ENCODE measurements around the gene CRADD.

DNA sequence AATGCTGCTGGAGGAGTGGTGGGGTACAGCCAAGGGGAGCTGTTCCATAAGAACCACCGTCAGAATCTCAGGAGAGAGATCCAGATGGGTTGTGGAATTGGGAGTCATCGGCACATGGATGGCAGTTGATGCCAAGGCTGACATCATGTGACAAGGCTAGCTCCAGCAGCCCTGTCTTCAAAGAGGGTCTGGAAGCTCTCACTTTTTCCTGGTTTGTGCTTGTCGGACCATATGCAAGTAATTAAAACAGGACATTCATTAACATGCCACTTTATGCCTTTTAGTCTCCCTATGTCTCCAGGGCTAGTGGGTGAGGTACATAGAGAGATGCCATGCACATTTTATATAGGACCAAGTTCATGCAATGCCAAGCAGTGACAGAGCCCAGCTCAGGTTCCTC lies 211.8 kb downstream of the CRADD start:
- no peak for TF ChIP-seq EZH2 (IDR thresholded peaks at IDR 0.05; ENCODE audit: borderline replicate concordance, low read length)
- TF ChIP-seq, protein P1, sequence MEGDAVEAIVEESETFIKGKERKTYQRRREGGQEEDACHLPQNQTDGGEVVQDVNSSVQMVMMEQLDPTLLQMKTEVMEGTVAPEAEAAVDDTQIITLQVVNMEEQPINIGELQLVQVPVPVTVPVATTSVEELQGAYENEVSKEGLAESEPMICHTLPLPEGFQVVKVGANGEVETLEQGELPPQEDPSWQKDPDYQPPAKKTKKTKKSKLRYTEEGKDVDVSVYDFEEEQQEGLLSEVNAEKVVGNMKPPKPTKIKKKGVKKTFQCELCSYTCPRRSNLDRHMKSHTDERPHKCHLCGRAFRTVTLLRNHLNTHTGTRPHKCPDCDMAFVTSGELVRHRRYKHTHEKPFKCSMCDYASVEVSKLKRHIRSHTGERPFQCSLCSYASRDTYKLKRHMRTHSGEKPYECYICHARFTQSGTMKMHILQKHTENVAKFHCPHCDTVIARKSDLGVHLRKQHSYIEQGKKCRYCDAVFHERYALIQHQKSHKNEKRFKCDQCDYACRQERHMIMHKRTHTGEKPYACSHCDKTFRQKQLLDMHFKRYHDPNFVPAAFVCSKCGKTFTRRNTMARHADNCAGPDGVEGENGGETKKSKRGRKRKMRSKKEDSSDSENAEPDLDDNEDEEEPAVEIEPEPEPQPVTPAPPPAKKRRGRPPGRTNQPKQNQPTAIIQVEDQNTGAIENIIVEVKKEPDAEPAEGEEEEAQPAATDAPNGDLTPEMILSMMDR (conservative IDR thresholded peaks at IDR 0.05 in 1 of 2, IDR thresholded peaks at IDR 0.05 in 1 of 2; ENCODE audit: extremely low read depth in 1 of 2, insufficient read depth in 1 of 2, low read depth in 1 of 2, low read length in 2 of 2): no peak

All from mammary epithelial cell (primary cell).